ENCODE results near the gene PLCXD3. TPM values are rescaled to one million over a fixed set of nuclear protein-coding genes. Genes with fewer than 3 reads are reported as not detected.
"Not testable (repeated sequence)": the region's sequence is repeated elsewhere in the genome, so short reads cannot be mapped to it uniquely, and the experiment has no call there.

Gene PLCXD3
- total RNA-seq, 1 donor from 2014 or later = 5.6 TPM

DNA sequence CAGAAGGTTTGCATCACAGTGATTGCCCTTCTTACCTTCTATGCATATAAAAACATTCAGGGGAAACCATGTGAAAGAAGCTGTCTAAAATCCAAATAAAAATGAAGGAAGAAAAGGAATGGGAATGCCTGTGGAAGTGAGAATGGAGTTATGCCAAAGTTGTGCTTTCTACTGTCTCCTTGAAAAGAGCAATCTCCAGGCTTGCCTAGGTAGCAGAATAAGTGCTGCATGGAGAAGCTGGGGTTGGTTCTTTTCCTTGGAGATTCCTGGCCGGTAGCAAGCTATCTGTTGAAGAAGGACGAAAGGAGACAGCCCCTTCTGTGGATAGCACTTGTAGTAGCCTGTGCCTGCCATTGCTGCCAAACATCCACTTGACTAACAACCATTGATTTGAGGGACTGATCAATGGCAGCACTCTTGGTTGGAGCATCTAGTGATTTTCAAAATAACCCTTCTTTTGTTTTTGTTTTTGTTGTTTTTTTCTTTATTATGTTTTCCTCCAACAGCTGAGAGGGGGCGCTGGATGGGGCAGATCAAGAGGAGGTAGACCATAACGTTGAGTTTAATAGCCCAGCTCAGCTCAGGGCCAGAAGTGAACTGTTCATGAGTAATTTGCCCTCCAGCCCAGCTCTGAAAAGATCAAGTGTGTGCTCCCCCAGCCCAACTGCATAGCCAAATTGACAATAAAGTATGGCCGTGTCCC is 1.6 kb downstream of the PLCXD3 start:
- no peaks in the 10 kb centered on the region for H3K36me3 Mint-ChIP-seq
- no peak overlapping the region for H3K27ac Mint-ChIP-seq
- TF ChIP-seq CTCF (conservative IDR thresholded peaks at IDR 0.05) = no peak
- no peaks in the 10 kb centered on the region for H3K9me3 Mint-ChIP-seq
- peaks cover 9% of the 10 kb centered on the region for H3K4me1 Mint-ChIP-seq (ENCODE audit: unreplicated experiment)
- H3K27me3 Mint-ChIP-seq = peaks cover 71% of the 10 kb centered on the region
- H3K4me3 Mint-ChIP-seq = peak overlapping the region; percentile 85
- no peak for DNase-seq (ENCODE audit: extremely low spot score, unreplicated experiment)

DNA sequence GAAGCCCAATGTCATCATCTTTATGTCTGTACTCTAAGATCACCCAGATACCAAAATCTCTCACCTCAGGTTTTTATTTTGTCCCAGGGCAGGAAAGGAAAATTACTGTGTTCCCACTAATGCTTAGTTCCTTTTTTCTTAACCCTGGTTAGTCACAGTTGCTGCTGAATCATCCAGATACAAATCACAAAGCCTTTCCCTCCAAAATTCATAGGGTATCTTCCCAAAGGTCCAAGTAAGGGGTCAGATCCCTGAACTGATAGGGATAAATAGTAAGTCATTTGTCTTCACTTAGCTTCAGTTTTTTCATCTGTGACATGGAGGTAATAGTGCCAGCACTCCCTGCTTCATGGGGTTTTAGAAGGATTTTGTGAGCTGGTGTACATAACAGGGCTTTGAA is 2.2 kb downstream of the PLCXD3 start:
- Mint-ChIP-seq H3K4me3 (peak overlapping the region; percentile 85), H3K36me3 (no peaks in the 10 kb centered on the region), H3K27ac (no peak overlapping the region), H3K27me3 (peaks cover 71% of the 10 kb centered on the region), H3K4me1 (ENCODE audit: unreplicated experiment) (peaks cover 9% of the 10 kb centered on the region), H3K9me3 (no peaks in the 10 kb centered on the region)
- TF ChIP-seq CTCF (conservative IDR thresholded peaks at IDR 0.05) = no peak
- no peak for DNase-seq (ENCODE audit: extremely low spot score, unreplicated experiment)

GRCh38 chr5:41507501-41507900 is 2.9 kb downstream of the PLCXD3 start:
- Mint-ChIP-seq H3K4me3 (no peak overlapping the region), H3K4me1 (ENCODE audit: unreplicated experiment) (peaks cover 9% of the 10 kb centered on the region), H3K36me3 (no peaks in the 10 kb centered on the region), H3K27me3 (peaks cover 67% of the 10 kb centered on the region), H3K27ac (no peak overlapping the region), H3K9me3 (no peaks in the 10 kb centered on the region)
- TF ChIP-seq CTCF (conservative IDR thresholded peaks at IDR 0.05) = no peak
- no peak for DNase-seq (ENCODE audit: extremely low spot score, unreplicated experiment)

- Mint-ChIP-seq H3K27me3 (peaks cover 33% of the 10 kb centered on the region), H3K4me3 (no peak overlapping the region), H3K4me1 (ENCODE audit: unreplicated experiment) (no peaks in the 10 kb centered on the region), H3K9me3 (no peaks in the 10 kb centered on the region), H3K27ac (no peak overlapping the region), H3K36me3 (no peaks in the 10 kb centered on the region)
- no peak for TF ChIP-seq CTCF (conservative IDR thresholded peaks at IDR 0.05)
- DNase-seq (ENCODE audit: extremely low spot score, unreplicated experiment) = no peak
These were observed 6.5 kb downstream of the PLCXD3 start for GRCh38 chr5:41503860-41504259.

DNA sequence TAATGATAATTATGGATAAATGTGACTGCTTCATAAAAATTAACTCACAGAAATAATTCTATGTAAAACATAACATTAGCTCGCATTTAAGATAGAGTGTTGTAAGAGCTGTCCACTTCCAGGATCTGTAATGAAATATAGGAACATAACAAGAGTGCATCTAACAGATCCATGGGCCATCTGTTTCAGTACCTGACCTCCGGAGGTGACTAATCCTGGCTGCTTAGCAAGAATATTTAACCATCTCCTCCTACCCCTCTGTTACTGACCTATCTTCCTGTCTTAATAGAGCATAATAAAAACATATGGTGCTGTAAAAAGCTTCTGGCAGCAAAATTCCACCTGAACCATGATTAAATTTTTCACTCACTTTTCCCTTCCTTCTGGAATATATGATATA is 7.1 kb downstream of the PLCXD3 start:
- H3K9me3 Mint-ChIP-seq = no peaks in the 10 kb centered on the region
- H3K4me3 Mint-ChIP-seq = no peak overlapping the region
- no peaks in the 10 kb centered on the region for H3K4me1 Mint-ChIP-seq (ENCODE audit: unreplicated experiment)
- DNase-seq (ENCODE audit: extremely low spot score, unreplicated experiment) = no peak
- no peak for TF ChIP-seq CTCF (conservative IDR thresholded peaks at IDR 0.05)
- no peaks in the 10 kb centered on the region for H3K36me3 Mint-ChIP-seq
- H3K27ac Mint-ChIP-seq = no peak overlapping the region
- H3K27me3 Mint-ChIP-seq = peaks cover 28% of the 10 kb centered on the region

- H3K4me1 Mint-ChIP-seq (ENCODE audit: unreplicated experiment); H3K27me3 Mint-ChIP-seq; DNase-seq (ENCODE audit: extremely low spot score, unreplicated experiment); H3K9me3 Mint-ChIP-seq; H3K27ac Mint-ChIP-seq; H3K36me3 Mint-ChIP-seq; H3K4me3 Mint-ChIP-seq: not testable (repeated sequence)
These were observed 16.8 kb downstream of the PLCXD3 start for GRCh38 chr5:41493490-41494126.

Data from type B pancreatic cell (in vitro differentiated cells).